HG03108 (cell line): ENCODE results near the gene PXN.

Source experiments
- ATAC-seq: cut with Tn5 transposase; IDR thresholded peaks from one replicate; pipeline ENCODE4 v1.9.1; 2021; ENCODE audit warnings: moderate library complexity; ENCODE audit not compliant: unreplicated experiment

PXN gene

GRCh38 chr12:120265473-120266179 lies at the start of gene PXN:
Gene PXN, minus strand, starts transcription at chr12:120265730. Its CDS starts 101 bp downstream, at chr12:120265629.
- ATAC-seq: peak; percentile 70

- no peak for ATAC-seq
Measured at GRCh38 chr12:120314220-120314619, 48.7 kb upstream of the PXN start.

- peak; percentile 95 for ATAC-seq
Measured at GRCh38 chr12:120301962-120302815, 36.7 kb upstream of the PXN start, which contains the start of gene SIRT4. Gene SIRT4, plus strand, starts transcription at chr12:120302321. Its CDS starts 1,241 bp downstream, at chr12:120303562.

- ATAC-seq: peak; percentile 40
Measured at GRCh38 chr12:120292661-120293531, 27.4 kb upstream of the PXN start, which contains the start of gene RNU4-1. Gene RNU4-1, minus strand, starts transcription at chr12:120293237.

GRCh38 chr12:120292411-120292660 lies 26.8 kb upstream of the PXN start:
- ATAC-seq: peak; percentile 3

- ATAC-seq: no peak
Measured at GRCh38 chr12:120290609-120291305, 25.2 kb upstream of the PXN start.

GRCh38 chr12:120287491-120287890 lies 22.0 kb upstream of the PXN start:
- no peak for ATAC-seq

- ATAC-seq: no peak
Measured at GRCh38 chr12:120286768-120287490, 21.4 kb upstream of the PXN start.

GRCh38 chr12:120284381-120284780 lies 18.9 kb upstream of the PXN start:
- no peak for ATAC-seq

GRCh38 chr12:120283318-120283717 lies 17.8 kb upstream of the PXN start:
- no peak for ATAC-seq

- ATAC-seq: no peak
Measured at GRCh38 chr12:120278137-120279069, 12.9 kb upstream of the PXN start.

GRCh38 chr12:120276734-120277133 lies 11.2 kb upstream of the PXN start:
- no peak for ATAC-seq

GRCh38 chr12:120267736-120268135 lies 2.2 kb upstream of the PXN start:
- no peak for ATAC-seq

GRCh38 chr12:120266180-120266870 lies 795 bp upstream of the PXN start:
- no peak for ATAC-seq

GRCh38 chr12:120264904-120265472 lies 542 bp downstream of the PXN start:
- no peak for ATAC-seq

- no peak for ATAC-seq
Measured at GRCh38 chr12:120264086-120264903, 1.2 kb downstream of the PXN start.

- ATAC-seq: no peak
Measured at GRCh38 chr12:120263748-120264085, 1.8 kb downstream of the PXN start.
